GM10266 (cell line): ENCODE results near the gene MACROD2.

Source experiments
- DNase-seq: peaks from one replicate; pipeline ENCODE4 v3.0.0; 2012; ENCODE audit errors: extremely low spot score
- TF ChIP-seq, protein P1 (sequence below): IDR thresholded peaks from 2 replicates; pipeline ENCODE4 v1.5.1; 2012; ENCODE audit warnings: mild to moderate bottlenecking, low read depth; ENCODE audit not compliant: control insufficient read depth, insufficient read depth; ENCODE audit errors: missing control alignments

The MACROD2 gene

DNA sequence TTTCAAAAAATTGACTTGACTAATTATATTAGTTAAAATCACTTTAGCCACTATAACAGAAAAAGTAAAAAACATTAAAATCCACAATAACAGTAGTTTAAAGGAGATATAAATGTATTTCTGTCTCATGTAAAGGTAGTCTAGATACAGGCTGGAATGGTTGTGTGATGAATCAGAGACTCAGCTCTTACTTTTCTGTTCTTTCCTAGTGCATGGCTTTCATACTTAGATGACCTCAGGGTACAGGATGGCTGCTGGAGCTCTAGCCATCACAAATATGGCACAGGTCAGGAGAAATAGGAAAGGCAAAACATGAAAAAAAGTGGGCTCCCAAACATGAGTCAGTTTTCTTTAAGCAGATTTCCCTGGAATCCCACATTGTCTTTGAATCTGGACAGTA is 499.8 kb downstream of the MACROD2 start:
- DNase-seq = no peak
- TF ChIP-seq, protein P1, sequence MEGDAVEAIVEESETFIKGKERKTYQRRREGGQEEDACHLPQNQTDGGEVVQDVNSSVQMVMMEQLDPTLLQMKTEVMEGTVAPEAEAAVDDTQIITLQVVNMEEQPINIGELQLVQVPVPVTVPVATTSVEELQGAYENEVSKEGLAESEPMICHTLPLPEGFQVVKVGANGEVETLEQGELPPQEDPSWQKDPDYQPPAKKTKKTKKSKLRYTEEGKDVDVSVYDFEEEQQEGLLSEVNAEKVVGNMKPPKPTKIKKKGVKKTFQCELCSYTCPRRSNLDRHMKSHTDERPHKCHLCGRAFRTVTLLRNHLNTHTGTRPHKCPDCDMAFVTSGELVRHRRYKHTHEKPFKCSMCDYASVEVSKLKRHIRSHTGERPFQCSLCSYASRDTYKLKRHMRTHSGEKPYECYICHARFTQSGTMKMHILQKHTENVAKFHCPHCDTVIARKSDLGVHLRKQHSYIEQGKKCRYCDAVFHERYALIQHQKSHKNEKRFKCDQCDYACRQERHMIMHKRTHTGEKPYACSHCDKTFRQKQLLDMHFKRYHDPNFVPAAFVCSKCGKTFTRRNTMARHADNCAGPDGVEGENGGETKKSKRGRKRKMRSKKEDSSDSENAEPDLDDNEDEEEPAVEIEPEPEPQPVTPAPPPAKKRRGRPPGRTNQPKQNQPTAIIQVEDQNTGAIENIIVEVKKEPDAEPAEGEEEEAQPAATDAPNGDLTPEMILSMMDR = no peak

DNA sequence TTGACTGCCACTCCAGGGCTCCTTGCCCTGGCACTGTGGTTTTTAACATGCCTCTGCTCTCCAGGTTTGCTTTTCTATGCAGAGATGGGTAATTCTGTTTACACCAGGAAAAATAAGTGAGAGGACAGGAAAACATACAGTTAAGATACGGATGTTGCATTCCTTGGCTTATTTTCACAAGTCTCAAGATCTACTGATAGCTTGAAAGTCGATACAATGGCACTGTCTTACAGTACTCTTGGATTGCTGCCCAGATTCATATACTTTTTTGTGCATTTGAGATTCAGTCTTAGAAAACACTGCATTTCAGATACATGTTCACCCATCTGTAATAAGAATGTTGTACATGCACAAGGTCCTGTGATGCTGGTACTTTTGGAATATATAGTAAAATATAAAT is 501.7 kb downstream of the MACROD2 start:
- TF ChIP-seq, protein P1 = no peak
- DNase-seq = no peak

DNA sequence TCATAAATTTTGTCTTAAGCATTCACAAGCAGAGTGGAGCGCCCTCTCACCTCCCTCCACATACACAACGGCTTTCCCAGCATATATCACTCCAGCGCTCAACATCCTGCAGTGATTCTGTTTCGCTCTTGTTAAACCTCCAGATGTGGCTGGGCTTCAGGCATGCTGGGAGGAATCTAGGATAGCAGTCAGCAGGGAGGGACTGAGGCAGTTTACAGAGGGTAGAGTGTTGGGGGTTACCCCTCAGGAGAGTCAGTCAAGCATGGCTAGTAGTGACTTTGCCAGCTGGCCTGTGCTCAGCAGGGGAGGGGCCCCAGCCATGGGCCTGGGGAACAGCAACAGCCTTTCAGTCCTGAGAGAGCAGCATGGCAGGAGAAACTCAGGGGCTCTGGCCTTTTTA is 503.5 kb downstream of the MACROD2 start:
- DNase-seq = no peak
- TF ChIP-seq, protein P1 = no peak

DNA sequence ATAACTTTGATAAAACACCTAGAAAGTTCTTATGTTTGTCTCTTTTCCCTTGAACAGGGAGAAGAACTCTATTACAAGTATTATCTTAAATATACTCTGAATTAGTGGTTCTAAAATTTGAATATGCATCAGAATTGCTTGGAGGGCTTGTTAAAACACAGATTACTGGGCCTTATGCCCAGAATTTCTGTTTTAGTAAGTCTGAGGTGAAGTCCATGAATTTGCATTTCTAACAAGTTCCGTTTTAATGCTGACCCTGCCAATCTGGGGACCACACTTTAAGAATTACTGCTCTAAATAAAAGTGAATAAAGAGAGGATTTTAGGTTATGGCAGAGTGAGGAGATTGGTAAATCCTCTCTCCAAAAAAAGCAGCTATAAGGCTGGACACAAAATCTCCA is 510.2 kb downstream of the MACROD2 start:
- DNase-seq = no peak
- TF ChIP-seq, protein P1 = no peak

DNA sequence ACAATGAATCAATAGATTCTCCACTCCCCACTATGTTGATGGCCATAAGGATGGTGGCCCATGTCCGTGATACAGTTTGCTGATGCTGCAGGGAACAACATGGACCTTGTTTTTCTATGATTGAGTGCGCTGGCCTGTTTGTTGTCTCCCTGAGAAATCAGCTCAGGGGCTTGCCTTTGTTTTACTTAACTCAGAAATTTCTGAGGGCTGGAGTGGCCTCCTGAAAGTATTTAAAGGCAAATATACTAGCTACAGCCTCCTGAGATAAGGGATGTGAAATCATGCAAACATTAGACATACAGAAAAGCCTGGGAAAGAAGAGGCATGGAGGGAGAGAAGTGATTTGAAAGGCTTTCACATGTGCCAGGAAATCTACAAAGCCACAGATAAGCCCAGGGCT is 512.4 kb downstream of the MACROD2 start:
- TF ChIP-seq, protein P1 = no peak
- no peak for DNase-seq

DNA sequence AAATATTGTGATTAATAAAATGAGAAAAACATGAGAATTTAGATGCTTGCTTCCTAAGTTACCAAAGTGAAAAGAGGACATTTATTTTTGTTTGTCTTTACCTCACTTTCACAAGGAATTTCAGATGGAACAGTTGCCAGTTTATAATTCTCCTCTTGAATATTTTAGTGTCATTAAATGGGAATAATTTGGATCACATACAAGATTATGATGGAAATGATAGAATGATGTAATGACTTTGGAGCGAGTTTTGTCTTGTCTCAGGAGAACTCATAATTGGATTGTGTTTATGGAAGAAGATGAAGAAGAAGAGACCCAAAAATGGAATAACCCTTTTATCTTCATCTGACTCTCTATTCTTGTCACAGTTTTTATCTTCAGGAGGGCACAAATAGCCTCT is 515.0 kb downstream of the MACROD2 start:
- TF ChIP-seq, protein P1 = no peak
- DNase-seq = no peak

DNA sequence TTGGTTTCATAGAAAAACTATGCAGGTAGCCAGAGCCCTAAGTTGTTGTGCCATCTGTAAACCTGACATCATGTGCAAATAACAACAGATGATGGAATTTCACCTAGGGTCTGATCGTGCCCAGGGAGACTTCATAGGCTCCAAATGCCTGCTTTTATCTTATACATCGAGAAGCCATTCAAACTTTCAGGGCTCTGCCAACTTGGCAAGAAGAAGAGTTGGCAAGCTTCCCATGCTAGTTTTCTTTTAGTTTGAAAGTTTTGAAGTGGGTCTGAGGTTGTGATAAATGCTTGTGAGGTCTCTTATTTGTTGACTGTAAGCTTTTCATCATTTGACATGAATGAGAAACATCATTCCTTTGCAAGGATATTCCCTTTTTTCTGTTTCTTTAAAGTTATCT is 517.5 kb downstream of the MACROD2 start:
- no peak for DNase-seq
- TF ChIP-seq, protein P1 = no peak

DNA sequence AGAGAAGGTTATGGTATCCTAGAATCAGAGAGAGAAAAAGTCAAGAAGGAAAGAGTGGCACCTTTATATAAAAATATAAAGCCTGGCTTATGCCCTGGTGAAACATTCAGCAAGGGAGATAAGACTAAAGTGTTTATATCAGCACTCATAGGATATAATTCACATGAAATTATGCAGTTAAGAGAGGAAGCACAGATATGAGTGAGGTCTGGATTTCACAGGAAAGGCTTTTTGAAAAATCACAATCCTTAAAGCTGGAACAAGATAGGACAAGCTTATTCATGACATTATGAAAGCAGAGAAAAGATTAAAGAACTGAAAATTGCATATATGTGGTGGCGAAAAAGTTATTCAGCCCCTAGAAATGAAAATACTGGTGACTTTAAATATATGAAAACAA is 523.3 kb downstream of the MACROD2 start:
- DNase-seq = no peak
- TF ChIP-seq, protein P1 = no peak
